ENCODE measurements around the gene DZIP1.
A peak's percentile ranks its signal among the peaks of the same experiment; 100 is the strongest.

DNA sequence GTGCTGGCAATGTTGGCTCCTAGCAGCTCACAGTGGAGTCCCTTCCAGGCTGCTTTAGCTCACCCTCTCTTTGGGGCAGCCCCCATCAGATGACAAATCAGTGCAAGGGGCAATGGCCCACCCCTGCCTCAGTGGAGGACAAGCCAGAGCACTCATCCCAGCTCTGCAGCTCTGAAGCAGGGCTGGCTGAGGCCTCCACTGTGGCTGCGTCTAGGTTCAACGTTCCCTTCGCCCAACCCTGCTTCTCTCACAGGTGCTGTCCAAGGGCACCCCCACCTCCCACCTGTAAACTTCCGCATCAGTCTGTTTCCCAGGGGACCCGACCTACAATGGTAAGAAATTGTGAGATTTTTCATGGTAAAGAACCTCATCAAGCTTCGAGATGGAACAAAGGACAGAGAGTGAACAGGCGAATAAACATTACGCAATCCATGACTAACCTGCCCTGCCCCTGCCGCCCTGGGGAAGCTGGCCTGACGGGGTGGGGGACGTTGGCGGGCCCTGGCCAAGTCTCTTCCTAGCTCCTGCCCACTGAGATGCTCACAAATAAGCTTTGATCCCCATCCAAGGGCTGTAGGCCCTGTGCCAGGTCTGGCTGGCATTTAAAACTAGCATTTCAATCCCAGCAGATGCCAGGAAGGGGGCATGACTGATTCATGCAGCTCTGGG lies 40.5 kb downstream of the DZIP1 start:
- TF ChIP-seq TAF1 (IDR thresholded peaks at IDR 0.05; ENCODE audit: low read depth), result no peak
- peak; percentile 70; the same call in 1 of the 2 replicates for TF ChIP-seq EP300 (IDR thresholded peaks at IDR 0.05; ENCODE audit: borderline replicate concordance)
- TF ChIP-seq, protein P1, sequence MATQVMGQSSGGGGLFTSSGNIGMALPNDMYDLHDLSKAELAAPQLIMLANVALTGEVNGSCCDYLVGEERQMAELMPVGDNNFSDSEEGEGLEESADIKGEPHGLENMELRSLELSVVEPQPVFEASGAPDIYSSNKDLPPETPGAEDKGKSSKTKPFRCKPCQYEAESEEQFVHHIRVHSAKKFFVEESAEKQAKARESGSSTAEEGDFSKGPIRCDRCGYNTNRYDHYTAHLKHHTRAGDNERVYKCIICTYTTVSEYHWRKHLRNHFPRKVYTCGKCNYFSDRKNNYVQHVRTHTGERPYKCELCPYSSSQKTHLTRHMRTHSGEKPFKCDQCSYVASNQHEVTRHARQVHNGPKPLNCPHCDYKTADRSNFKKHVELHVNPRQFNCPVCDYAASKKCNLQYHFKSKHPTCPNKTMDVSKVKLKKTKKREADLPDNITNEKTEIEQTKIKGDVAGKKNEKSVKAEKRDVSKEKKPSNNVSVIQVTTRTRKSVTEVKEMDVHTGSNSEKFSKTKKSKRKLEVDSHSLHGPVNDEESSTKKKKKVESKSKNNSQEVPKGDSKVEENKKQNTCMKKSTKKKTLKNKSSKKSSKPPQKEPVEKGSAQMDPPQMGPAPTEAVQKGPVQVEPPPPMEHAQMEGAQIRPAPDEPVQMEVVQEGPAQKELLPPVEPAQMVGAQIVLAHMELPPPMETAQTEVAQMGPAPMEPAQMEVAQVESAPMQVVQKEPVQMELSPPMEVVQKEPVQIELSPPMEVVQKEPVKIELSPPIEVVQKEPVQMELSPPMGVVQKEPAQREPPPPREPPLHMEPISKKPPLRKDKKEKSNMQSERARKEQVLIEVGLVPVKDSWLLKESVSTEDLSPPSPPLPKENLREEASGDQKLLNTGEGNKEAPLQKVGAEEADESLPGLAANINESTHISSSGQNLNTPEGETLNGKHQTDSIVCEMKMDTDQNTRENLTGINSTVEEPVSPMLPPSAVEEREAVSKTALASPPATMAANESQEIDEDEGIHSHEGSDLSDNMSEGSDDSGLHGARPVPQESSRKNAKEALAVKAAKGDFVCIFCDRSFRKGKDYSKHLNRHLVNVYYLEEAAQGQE (IDR thresholded peaks at IDR 0.05; ENCODE audit: low read depth), result no peak
- TF ChIP-seq YY1 (IDR thresholded peaks at IDR 0.05; ENCODE audit: low read depth), result no peak
- TF ChIP-seq CEBPB (IDR thresholded peaks at IDR 0.05), result peak; percentile 99
